ENCODE results near the gene ALKBH4.
"Not testable (repeated sequence)": the region's sequence is repeated elsewhere in the genome, so short reads cannot be mapped to it uniquely, and the experiment has no call there.

ALKBH4 gene

DNA sequence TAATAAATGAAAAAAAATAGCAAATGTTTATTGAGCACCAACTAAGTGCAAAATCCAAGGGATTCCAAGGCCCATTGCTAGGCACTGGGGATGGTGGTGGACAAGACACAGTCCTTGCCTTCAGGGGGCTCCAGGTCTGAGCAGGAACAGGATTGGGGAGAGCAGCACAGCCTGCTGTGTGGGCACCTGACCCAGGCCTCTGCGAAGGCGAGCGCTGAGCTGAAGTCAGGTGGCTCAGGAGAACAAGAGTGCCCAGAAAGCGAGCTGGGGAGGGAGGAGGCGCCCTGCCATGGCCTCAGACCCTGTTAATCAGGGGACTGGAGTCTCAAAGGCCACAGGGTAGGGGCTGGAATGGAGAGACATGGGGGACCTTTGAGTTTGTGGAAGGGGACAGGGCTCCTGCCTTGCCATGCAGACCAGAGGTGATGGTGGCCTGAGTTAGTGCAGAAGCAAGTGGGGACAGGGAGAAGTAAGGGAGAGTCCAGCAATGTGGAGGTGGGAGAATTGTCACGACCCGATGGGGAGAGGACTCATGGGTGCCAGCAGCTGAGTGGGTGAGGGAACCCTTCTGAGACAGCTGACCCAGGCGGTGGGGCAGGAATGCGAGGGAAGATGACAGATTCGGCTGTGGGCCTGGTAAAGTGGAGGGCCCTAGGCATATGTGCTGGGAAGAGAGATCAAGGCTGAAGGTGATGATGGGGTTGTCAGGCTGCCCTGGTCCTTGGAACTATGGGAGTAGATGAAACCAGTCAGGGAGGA is 35.3 kb downstream of the ALKBH4 start:
- no peak for DNase-seq (ENCODE audit: low read depth in 3 of 3, low spot score in 1 of 3)

DNA sequence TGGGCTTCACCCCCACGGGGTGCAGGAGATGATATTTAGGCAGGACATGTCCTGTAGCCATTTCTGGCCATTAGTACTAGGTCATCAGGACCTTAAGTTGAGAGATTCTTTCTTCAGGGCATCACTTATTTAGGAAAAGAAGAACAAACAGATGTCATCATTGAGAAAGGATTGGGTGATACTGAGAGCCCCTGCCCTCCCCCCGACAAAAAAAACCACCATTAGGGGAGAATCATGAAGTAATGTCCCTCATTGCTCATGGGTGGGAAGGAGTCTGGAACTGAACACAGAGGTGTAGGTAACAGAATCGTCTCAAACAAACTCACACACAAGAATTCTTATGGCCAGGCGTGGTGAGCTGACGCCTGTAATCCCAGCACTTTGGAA is 37.7 kb downstream of the ALKBH4 start:
- no peak for DNase-seq (ENCODE audit: low read depth in 3 of 3, low spot score in 1 of 3)

DNA sequence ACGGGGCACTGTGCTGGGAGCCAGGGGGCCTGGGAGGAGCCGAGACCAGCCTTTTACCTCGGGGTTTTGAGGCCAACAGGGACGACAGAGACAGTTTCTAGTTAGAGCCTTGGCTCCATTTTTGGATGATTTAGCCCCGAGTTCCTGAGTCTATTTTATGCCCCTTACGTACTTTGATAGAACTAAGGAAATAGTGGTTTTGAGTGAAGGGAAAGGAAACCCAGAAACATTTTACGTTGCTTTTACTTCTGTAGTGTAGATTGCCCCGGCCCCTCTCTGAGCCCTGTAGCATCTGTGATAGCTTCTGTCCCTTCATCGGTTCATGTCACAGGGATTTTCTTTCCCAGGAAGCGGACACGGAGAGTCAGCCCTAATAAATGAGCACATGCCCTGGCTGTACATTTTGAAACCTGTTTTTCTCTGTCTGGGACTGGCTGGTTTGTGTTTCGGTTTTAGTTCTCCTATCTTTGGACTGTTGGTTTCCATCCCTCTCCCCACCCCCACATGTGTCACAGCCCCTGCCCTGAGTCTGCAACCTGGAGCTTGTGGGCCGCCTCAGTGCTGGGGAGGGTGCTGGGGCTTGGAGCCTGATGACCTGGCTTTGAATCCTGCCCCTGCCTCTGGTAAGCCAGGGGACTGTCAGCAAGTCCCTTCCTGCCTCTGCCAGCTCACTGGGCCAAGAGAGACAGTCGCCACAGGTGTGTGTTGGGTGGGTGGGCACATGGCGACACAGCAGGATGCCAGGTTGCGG is 38.2 kb downstream of the ALKBH4 start:
- DNase-seq (ENCODE audit: low read depth in 3 of 3, low spot score in 1 of 3), result peak in 2 of 3 donors; percentile 27 to 54

DNA sequence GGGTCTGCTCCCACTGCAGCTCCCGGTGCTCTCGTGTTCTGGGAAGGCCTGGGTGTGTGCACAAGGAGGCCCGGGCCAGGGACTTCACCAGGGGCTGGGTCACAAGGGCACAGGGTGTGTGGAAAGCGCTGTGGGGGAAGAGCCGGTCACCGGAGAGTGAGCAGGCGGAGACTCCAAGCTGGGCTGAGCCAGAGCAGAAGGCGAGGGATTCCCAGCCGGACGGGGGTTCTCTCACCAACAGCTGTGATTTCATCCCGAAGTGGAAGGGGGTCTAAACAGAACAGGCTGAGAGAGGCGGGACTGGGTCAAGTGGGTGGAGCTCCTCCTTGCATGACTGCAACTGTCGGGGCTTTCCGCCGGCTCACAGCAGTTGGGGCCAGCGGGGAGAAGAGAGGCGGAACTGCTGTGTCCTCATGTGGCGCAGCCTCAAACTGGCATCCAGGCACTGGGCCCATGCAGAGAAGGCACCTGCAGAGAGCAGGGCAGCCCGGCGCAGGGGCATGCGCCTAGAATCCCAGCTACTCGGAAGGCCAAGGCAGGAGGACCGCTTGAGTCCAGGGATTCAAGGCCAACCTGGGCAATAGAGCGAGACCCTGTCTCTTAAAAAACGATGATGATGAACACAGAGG is 38.9 kb downstream of the ALKBH4 start:
- peak; percentile 69 to 71 (median 69) for DNase-seq (ENCODE audit: low read depth in 3 of 3, low spot score in 1 of 3)

DNA sequence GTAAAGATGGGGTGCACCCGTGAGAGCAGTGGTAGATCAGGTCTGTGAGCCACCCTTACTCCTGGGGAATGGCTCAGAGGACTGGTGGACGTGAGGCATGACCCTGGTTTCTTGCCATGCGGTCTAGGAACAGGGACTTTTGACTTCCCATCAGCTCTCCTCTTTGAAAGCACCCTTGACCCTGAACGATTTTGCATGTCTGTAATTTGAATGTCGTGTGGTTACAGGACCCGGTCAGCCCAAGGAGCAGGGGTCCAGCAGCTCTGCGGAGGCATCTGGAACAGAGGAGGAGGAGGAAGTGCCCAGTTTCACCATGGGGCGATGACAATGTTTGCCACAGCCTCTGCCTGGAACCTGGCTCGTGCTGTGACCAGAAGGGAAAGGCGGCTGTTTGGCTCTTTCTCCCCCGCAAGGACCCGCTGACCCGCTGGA is 39.9 kb downstream of the ALKBH4 start:
- DNase-seq (ENCODE audit: low read depth in 3 of 3, low spot score in 1 of 3), result no peak

DNA sequence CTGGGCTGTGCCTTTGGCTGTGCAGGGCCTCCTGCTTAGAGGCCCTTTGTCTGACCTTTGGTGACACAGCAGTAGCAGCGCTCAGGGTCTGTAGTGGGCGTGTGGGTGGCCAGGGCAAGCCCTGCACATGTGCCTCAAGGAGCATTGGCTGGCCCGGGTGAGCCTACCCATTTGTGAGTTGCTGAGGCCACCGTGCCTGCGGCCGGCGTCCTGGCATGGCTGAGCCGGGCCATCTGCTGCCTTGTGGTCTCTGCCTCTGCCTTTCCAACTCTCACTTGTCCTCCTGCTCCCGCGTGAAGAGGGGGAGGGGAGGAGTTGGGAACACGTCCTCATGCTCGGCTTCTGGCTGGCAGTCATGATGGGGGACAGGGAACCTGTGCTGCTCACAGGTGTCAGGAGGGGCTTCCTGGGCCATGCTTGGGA is 40.5 kb downstream of the ALKBH4 start:
- no peak for DNase-seq (ENCODE audit: low read depth in 3 of 3, low spot score in 1 of 3)

DNA sequence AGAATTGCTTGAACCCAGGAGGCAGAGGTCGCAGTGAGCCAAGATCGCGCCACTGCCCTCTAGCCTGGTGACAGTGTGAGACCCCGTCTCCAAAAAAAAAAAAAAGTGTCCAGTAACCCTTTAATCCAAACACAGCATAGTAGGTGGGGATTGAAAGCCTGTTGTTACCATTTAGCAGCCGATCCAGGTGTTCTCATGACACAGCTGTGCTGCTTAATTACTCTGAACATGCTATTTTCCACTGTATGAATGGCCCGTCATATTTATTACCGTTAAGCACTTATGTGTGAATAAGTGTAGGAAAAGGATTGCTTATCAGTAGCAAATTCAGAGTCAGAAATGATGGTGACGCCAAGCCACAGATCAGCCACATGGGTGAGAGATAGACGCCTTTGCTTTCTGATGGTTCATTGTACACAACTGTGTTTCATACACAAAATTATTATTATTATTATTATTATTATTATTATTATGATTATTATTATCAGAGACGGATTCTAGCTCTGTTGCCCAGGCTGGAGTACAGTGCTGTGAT is 42.9 kb downstream of the ALKBH4 start:
- DNase-seq (ENCODE audit: low read depth in 3 of 3, low spot score in 1 of 3), result no peak

DNA sequence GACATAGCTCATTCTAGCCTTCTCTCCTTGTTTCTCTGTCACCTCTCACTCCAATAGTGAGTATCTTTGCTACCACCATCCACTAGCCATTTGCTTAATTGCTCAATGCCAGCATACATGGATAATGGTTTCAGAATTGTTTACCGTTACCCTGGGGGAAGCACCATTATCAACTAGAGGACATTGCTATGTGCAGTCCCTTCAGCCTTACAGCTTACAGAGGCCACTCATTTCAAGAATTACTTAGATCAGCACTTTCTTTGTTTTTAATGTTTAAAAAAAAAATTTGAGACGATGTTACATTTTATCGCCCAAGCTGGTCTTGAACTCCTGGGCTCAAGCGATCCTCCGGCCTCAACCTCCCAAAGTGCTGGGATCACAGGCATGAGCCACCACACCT is 46.1 kb downstream of the ALKBH4 start:
- no peak for DNase-seq (ENCODE audit: low read depth in 3 of 3, low spot score in 1 of 3)

DNA sequence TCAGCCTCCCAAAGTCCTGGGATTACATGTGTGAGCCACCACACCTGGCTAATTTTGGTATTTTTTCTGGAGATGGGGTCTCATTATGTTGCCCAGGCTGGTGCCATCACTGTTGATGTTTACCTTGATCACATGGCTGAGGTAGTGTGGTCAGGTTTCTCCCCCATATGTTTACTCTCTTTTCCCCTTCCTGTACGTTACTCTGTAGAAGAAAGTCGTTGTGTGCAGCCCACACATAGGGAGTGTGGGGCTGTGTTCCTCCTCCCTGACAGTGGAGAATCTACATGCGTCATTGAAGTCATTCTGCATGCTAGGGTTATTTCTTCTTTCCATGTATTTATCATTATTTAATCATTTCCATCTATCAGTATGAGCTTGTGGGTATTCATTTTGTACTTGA is 47.6 kb downstream of the ALKBH4 start:
- no peak for DNase-seq (ENCODE audit: low read depth in 3 of 3, low spot score in 1 of 3)

DNA sequence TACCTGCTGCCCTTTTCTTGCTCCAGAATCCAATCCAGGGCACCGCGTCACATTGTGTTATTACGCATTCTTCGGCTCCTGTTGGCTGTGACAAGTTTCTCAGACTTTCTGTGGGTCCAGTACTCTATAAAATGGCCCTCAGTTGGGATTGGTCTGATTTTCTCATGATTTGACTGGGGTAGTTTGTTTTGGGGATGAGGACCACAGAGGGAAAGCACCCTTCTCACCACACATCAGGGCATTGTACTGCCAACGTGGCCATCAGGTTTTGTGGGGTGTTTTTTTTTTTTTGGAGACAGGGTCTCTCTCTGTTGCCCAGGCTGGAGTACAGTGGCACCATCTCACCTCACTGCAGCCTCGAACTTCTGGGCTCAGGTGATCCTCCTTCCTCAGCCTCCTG is 48.3 kb downstream of the ALKBH4 start:
- DNase-seq (ENCODE audit: low read depth in 3 of 3, low spot score in 1 of 3), result no peak

DNA sequence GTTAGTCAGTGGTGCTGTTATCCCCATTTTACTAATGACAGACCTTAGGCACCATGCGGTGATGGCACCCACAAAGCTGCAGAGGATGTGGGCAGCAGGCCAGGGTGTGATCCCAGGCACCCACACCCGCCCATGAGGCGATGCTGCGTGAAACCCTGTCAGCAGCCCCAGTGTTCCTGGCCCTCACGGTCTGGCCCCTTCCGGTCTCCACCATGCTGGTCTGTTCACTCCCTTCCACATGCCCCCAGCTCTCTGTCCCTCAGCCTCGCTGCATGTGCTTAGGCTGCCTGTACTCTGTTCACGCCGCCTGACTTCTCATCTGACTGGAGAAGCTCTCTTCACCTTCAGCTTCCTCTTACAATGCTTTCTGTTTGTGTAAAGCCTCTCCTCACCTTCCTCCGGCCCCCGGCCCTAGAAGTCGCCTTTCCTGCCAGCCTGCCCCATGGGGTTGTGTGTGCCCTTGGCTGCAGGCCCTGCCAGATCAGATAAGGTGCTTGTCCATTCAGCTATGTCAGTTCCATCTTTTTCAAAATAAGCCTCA is 48.9 kb downstream of the ALKBH4 start:
- peak in 1 of 3 donors; percentile 18 for DNase-seq (ENCODE audit: low read depth in 3 of 3, low spot score in 1 of 3)

DNA sequence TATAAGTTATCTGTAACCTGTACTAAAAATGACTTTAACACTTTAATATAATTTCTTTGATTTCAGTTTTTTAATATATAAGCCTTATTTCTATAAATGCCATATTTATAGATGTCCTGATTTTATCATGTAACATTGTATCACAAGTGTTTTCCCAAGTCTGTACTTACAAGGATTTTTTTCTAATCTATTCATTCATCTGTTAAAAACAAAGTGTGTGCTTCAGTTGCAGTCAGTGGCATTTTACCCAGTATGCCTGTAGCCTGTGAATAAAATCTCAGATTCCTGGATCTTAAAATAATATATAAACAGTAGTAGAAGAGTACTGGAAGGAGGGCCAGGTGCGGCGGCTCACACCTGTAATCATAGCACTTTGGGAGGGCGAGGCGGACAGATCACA is 51.1 kb downstream of the ALKBH4 start:
- no peak for DNase-seq (ENCODE audit: low read depth in 3 of 3, low spot score in 1 of 3)

DNA sequence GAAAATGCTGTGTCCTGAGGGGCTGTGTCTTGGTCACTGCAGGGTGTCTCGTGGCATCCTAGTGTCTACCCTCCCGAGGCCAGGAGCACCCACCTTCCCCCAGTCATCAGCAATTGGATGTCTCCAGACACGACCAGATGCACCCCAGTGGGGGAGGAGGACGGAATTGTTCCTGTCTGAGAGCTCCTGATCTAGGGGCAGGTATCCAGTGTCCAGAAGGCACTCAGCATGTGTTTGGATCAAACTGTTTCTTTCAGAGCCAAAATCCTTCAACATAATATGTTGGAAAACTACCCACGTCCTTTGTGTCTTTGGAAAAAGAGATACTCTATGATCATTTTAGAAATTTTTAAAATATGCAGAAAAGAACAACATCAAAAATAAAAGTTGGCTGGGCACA is 51.6 kb downstream of the ALKBH4 start:
- DNase-seq (ENCODE audit: low read depth in 3 of 3, low spot score in 1 of 3), result no peak

DNA sequence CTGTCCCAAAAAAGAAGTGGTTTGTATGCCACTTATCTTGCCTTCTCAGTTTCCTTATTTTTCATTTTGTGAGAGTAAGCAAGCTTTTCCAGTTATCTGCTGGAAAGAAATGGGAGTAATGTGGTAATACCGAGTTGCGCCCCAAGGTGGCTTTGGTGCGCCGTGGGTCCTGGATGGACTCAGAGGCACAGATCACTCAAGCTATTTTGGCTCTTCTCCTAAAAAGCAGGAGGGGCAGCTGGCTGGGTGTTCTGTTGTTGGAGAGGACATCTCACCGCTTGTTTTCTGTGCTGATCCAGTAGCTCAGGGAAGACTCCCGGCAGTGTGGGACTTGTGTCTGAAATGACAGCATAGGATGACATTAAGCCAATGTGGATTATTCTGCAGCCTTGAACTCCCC is 52.1 kb downstream of the ALKBH4 start:
- peak in 1 of 3 donors; percentile 17 for DNase-seq (ENCODE audit: low read depth in 3 of 3, low spot score in 1 of 3)

DNA sequence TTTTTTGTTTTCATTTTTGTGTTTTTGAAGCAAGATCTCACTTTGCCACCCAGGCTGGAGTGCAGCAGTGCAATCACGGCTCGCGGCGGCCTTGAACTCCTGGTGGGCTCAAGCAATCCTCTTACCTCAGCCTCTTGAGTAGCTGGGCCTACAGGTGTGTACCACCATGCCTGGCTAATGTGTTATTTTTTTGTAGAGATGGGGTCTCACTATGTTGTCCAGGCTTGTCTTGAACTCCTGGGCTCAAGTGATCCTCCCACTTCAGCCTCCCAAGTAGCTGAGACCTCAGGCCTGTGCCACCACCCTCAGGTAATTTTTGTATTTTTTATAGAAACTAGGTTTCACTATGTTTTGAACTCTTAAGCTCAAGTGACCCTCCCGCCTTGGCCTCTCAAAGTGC is 53.7 kb downstream of the ALKBH4 start:
- no peak for DNase-seq (ENCODE audit: low read depth in 3 of 3, low spot score in 1 of 3)

DNA sequence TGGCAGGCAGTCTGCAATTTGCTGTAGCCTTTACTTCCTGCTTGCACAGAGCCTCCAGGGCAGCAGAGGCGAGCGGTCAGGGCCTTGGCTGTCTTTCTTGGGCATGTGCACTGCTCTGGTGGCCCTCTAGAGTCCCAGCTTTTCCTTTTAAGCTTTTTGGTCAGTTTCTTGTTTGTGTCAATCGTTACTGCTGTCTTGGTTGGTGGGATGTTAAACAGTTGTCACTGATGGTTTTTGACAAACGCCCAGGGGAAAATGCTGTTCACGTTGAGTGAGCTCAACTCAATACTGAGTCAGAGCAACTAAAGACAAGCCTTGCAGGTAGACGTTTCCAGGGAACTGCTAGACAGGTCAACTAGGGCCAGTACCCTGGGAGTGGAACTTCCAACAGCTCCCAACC is 54.5 kb downstream of the ALKBH4 start:
- no peak for DNase-seq (ENCODE audit: low read depth in 3 of 3, low spot score in 1 of 3)

DNA sequence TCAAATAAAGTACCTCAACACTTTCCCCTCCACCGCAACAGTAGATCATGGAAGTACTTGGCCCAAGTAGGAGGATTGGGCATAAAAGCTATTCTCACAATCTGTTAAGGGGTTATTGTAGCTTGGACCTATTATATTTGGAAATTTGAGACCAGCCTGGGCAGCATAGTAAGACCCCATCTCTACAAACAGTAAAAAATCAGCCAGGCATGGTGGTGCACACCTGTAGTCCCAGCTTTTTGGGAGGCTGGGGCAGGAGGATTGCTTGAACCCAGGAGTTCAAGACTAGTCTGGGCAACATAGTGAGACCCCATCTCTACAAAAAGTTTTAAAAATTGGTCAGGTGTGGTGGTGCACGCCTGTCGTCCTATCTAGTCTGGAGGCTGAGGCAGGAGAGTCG is 55.3 kb downstream of the ALKBH4 start:
- no peak for DNase-seq (ENCODE audit: low read depth in 3 of 3, low spot score in 1 of 3)

DNA sequence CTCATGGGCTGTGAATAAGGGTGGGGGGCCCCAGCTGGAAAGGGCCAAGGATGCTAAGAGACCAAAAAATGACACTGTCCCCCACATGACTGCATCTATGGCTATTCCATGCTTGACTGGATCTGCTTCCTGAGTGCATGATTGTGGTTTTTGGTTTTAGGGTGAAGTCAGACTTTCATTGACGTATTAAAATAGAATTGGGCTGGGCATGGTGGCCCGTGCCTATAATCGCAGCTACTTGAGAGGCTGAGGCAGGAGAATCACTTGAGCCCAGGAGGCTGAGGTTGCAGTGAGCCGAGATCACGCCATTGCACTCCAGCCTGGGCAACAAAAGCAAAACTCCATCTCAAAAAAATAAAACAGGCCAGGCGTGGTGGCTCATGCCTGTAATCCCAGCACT is 56.1 kb downstream of the ALKBH4 start:
- not testable (repeated sequence) for DNase-seq (ENCODE audit: low read depth in 3 of 3, low spot score in 1 of 3)

DNA sequence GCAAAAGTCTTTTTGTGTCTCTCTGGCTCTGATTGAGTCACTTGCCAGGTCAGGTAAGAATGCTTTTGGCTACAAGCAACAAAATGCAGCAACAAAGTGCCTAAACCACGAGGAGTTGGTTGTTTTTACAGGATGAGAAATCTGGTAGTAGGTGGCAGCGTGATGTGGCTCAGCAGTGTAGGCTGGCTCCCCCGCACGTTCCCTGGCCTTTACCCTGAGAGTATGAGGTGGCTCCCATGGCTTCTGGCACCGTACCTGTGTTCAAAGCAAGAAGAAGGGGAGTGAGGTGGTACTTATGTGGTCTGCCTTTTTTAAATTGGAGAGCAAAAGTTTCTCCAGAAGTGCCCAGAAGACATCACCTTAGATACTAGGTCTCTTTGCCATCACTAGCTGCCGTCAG is 56.8 kb downstream of the ALKBH4 start:
- DNase-seq (ENCODE audit: low read depth in 3 of 3, low spot score in 1 of 3), result no peak
